Measurements from ENCODE around the gene BCR.

The BCR gene

DNA sequence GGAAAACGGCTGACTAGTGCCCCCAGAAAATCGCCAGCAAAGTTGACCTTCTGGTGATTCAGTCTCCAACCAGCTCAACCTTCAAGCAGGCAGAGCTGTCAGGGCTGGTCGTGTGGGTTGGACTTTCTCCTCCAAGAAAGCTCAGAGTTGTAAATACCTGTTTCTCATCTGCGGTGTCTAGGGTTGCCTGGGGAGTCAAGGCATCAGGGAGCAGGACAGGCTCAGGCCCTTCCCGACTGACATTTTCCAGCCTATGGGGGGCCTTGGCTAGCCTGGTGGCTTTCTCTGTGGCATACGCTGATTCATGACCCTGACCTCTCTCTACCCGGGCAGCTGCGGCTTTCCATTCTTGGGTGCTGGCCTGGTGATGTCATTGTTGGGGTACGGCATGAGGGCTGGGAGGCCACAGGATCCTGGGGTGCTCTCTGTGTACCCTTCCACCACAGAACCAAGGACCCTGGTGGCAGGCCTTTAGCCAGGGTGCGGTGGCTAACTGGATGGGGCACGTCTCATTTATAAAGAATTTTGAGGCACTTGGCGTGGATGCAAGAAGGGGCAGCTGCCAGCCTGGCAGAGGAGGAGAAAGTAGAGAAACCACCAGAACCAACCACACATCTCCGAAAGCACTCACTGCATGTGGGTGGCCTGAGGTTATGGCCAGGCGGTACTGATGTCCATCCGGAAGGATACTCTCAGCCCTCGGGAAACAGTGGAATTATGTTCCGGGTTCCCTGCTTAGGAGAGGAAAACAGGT is 64.9 kb downstream of the BCR start:
- H3K9me3 Mint-ChIP-seq: no peaks in the 10 kb centered on the region
- H3K27me3 Mint-ChIP-seq (ENCODE audit: low read depth): peaks cover 37% of the 10 kb centered on the region
- H3K27ac Mint-ChIP-seq: no peak overlapping the region
- H3K36me3 Mint-ChIP-seq (ENCODE audit: low read depth): peaks cover 4% of the 10 kb centered on the region
- H3K4me1 Mint-ChIP-seq: peaks cover 36% of the 10 kb centered on the region
- H3K4me3 Mint-ChIP-seq: no peak overlapping the region
- TF ChIP-seq, protein P1, sequence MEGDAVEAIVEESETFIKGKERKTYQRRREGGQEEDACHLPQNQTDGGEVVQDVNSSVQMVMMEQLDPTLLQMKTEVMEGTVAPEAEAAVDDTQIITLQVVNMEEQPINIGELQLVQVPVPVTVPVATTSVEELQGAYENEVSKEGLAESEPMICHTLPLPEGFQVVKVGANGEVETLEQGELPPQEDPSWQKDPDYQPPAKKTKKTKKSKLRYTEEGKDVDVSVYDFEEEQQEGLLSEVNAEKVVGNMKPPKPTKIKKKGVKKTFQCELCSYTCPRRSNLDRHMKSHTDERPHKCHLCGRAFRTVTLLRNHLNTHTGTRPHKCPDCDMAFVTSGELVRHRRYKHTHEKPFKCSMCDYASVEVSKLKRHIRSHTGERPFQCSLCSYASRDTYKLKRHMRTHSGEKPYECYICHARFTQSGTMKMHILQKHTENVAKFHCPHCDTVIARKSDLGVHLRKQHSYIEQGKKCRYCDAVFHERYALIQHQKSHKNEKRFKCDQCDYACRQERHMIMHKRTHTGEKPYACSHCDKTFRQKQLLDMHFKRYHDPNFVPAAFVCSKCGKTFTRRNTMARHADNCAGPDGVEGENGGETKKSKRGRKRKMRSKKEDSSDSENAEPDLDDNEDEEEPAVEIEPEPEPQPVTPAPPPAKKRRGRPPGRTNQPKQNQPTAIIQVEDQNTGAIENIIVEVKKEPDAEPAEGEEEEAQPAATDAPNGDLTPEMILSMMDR (IDR thresholded peaks at IDR 0.05; ENCODE audit: unreplicated experiment in 3 of 3): no peak

DNA sequence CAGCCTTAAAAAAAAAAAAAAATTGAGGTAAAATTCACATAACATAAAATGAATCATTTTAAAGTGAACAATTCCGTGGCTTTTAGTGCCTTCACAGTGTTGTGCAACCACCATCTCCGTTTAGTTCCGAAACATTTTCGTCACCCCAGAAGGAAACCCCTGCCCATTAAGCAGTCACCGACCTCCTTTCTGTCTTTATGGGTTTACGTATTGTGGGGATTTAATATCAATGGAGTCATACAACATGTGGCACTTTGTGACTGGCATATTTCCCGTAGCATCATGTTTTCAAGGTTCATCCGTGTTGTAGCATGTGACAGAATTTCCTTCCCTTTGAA is 65.5 kb downstream of the BCR start:
- H3K27me3 Mint-ChIP-seq (ENCODE audit: low read depth): peaks cover 37% of the 10 kb centered on the region
- no peak overlapping the region for H3K27ac Mint-ChIP-seq
- peaks cover 33% of the 10 kb centered on the region for H3K4me1 Mint-ChIP-seq
- H3K4me3 Mint-ChIP-seq: no peak overlapping the region
- H3K36me3 Mint-ChIP-seq (ENCODE audit: low read depth): peaks cover 1% of the 10 kb centered on the region
- no peaks in the 10 kb centered on the region for H3K9me3 Mint-ChIP-seq
- TF ChIP-seq, protein P1 (IDR thresholded peaks at IDR 0.05; ENCODE audit: unreplicated experiment in 3 of 3): no peak

DNA sequence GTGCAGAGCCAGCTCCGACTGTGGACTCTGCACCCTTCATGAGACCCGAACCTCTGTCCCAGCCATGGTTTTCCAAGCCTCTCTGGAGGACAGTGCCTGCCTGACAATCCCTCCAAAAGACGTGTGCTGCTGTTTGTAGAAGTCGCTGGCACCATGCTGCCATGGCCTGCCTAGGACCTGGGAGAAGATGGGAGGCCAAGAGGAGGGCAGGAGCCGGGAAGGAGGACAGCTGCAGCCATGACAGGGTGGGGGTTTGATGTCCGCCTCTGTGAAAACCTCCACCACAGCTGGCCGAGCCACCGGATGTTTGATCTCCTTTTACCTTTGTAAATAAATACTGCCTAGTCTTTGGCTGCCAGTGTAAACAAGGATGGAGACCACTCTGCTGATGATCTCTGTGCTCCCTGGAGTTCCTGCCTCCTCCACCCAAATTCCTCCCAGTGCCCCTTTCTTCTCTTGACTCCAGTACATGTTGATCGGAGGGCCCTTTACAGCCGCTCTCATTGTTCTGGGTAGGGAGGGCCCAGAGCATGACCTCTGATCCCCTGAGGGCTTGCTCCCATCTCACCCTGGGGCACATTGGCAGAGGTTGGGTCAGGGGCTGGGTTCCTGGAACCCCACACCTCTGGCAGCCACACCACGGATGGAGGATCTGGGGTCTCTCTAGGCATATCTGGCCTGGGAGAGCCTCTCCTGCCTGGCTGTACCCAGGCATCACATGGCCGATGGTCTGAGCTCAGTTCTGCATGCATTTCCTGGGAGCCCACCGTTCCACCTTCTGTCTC is 66.9 kb downstream of the BCR start:
- H3K4me3 Mint-ChIP-seq: no peak overlapping the region
- TF ChIP-seq, protein P1 (IDR thresholded peaks at IDR 0.05; ENCODE audit: unreplicated experiment in 3 of 3): no peak
- peaks cover 26% of the 10 kb centered on the region for H3K4me1 Mint-ChIP-seq
- H3K9me3 Mint-ChIP-seq: no peaks in the 10 kb centered on the region
- H3K36me3 Mint-ChIP-seq (ENCODE audit: low read depth): no peaks in the 10 kb centered on the region
- H3K27ac Mint-ChIP-seq: no peak overlapping the region
- H3K27me3 Mint-ChIP-seq (ENCODE audit: low read depth): peaks cover 25% of the 10 kb centered on the region

DNA sequence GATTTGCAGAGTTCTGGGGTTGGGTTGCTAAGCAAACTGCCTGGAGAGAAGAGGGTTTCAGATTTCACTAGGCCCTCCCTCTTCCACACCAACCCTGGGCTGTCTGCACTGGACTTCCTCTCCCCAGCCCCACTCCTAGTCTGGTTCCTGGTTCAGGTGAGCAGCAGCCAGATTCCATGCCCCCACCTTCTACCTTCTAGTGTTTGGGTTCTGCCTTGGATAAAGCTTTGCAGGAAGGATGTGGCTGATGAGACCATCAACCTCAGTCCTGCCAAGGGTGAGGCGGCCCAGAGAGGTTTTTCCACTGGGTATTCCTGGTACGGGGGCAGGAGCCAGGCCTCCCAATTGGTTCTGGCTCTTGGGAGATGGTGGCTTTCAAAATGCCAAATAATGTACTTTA is 68.3 kb downstream of the BCR start:
- no peak overlapping the region for H3K4me3 Mint-ChIP-seq
- H3K27me3 Mint-ChIP-seq (ENCODE audit: low read depth): peaks cover 12% of the 10 kb centered on the region
- H3K27ac Mint-ChIP-seq: peak overlapping the region in 1 of 3 experiments; percentile 65
- no peaks in the 10 kb centered on the region for H3K9me3 Mint-ChIP-seq
- no peaks in the 10 kb centered on the region for H3K36me3 Mint-ChIP-seq (ENCODE audit: low read depth)
- TF ChIP-seq, protein P1 (IDR thresholded peaks at IDR 0.05; ENCODE audit: unreplicated experiment in 3 of 3): no peak
- H3K4me1 Mint-ChIP-seq: peaks cover 13% of the 10 kb centered on the region

DNA sequence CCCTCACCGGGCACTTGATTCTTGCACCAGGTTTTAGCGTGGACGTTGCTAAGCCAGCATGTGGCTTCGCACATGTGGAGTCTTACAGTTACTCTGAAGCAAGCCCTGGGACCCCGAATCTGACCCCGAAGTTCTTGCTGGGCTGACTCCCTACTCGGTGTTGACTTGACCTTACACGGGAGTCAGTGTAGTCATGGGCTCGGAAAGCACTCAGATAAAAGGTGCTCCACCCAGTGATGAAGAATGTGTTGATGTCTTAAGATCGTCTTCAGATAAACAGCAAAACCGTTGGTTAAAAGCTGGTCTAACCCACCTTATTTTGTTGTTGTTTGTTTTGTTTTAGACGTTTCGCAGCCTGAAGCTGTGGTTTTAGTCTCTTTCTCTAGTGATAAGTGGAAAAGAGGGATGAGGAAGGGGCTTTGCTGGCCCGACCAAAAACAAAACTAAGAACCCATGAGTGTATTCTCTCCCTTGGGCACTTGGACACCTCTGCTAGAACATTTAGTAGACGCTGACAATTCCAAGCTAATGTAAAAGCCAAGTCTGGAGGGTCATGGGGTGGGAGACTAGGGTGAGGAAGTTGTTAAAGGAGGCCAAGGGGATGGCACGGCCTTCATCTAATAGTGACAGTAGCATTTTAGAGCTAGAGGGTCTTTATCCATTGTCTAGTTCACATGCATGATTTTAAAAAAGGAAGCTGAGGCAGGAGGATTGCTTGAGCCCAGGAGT is 69.9 kb downstream of the BCR start:
- Mint-ChIP-seq H3K27me3 (ENCODE audit: low read depth) (peaks cover 11% of the 10 kb centered on the region), H3K9me3 (no peaks in the 10 kb centered on the region), H3K27ac (no peak overlapping the region), H3K4me1 (peaks cover 5% of the 10 kb centered on the region), H3K36me3 (ENCODE audit: low read depth) (peaks cover 12% of the 10 kb centered on the region), H3K4me3 (no peak overlapping the region)
- TF ChIP-seq, protein P1 (IDR thresholded peaks at IDR 0.05; ENCODE audit: unreplicated experiment in 3 of 3): no peak
